ENCODE results near the gene PHF13. TPM values are rescaled to one million over a fixed set of nuclear protein-coding genes. Genes with fewer than 3 reads are reported as not detected.

Gene PHF13
- total and polyA plus RNA-seq, 2 donors (not counting 1 experiment from before 2014, with no cell fraction given) = 12.1 to 13.7 TPM

DNA sequence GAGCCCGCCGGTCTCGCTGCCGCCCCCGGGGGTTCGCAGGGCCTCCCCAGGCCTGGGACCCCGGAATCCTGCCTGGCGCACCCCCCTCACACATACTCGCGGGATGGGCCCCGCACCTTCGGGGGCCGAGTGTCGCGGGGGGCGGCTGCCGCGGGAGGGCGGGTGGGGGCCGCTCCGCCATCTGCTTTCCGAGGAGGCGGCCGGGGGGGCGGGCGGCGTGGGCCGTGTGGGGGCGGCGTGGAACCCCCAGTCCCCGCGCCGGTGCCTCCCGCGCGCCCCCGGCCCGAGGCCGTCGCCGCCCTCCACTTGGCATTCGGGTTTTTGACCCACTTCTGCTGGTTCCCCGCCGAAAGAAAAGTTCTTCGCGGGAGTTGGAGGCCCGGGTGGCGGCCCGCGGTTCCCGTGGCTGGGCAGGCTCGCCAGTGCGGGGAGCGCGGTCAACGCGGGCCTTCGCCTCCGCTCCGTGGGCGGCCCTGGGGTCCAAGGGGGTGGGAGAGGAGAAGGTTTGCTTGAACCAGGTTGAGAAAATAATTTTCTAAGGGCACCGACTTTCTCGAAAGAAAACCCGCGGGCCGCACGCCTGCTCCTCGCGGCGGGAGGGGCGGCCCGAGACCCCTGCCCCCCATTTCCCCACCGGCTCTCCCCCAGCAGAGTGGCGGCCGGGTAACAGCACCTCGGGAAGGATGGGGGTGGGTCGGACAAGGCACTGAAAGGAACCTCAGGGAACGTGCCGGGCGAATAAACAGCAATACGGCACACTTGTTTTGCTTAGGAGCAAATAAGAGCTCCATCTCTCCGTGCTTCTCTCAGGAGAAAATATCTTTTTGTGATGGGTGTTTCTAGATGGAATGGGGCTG is 1.6 kb downstream of the PHF13 start:
- no peak for DNase-seq (ENCODE audit: low read depth in 2 of 2)
- H3K9ac ChIP-seq (ENCODE audit: insufficient read depth, low read length) = peak overlapping the region; percentile 65
- H3K36me3 ChIP-seq (ENCODE audit: control insufficient read depth, insufficient read depth, low read length) = peaks cover 2% of the 10 kb centered on the region
- TF ChIP-seq EZH2 (IDR thresholded peaks at IDR 0.05; ENCODE audit: low read length, missing control alignments) = no peak
- TF ChIP-seq, protein P1, sequence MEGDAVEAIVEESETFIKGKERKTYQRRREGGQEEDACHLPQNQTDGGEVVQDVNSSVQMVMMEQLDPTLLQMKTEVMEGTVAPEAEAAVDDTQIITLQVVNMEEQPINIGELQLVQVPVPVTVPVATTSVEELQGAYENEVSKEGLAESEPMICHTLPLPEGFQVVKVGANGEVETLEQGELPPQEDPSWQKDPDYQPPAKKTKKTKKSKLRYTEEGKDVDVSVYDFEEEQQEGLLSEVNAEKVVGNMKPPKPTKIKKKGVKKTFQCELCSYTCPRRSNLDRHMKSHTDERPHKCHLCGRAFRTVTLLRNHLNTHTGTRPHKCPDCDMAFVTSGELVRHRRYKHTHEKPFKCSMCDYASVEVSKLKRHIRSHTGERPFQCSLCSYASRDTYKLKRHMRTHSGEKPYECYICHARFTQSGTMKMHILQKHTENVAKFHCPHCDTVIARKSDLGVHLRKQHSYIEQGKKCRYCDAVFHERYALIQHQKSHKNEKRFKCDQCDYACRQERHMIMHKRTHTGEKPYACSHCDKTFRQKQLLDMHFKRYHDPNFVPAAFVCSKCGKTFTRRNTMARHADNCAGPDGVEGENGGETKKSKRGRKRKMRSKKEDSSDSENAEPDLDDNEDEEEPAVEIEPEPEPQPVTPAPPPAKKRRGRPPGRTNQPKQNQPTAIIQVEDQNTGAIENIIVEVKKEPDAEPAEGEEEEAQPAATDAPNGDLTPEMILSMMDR (conservative IDR thresholded peaks at IDR 0.05 in 1 of 2, IDR thresholded peaks at IDR 0.05 in 1 of 2; ENCODE audit: low read depth in 1 of 2, low read length in 2 of 2) = no peak
- H3K27me3 ChIP-seq (ENCODE audit: control insufficient read depth, insufficient read depth, low read length) = no peaks in the 10 kb centered on the region
- peak overlapping the region; percentile 53 to 78 (median 66) for H3K4me3 ChIP-seq (replicated peaks in 1 of 4; ENCODE audit: control extremely low read depth in 1 of 4, insufficient read depth in 1 of 4, low read depth in 3 of 4, low read length in 4 of 4)
- H3K4me1 ChIP-seq (ENCODE audit: control insufficient read depth, extremely low read depth, insufficient read depth, low read length) = peaks cover 3% of the 10 kb centered on the region
- peak overlapping the region; percentile 10 for H3K27ac ChIP-seq (ENCODE audit: insufficient read depth, low read length)
- no peaks in the 10 kb centered on the region for H3K9me3 ChIP-seq (ENCODE audit: control insufficient read depth, insufficient read depth, low read depth, low read length)
- H3K79me2 ChIP-seq (ENCODE audit: control insufficient read depth, insufficient read depth, low read length) = peaks cover 45% of the 10 kb centered on the region
- no peaks in the 10 kb centered on the region for H4K20me1 ChIP-seq (ENCODE audit: control insufficient read depth, extremely low read depth, insufficient read depth, low read length)
- no peak overlapping the region for H2AFZ ChIP-seq (ENCODE audit: low read length)
- H3K4me2 ChIP-seq (ENCODE audit: extremely low read depth, insufficient read depth, low read length) = peak overlapping the region; percentile 89

DNA sequence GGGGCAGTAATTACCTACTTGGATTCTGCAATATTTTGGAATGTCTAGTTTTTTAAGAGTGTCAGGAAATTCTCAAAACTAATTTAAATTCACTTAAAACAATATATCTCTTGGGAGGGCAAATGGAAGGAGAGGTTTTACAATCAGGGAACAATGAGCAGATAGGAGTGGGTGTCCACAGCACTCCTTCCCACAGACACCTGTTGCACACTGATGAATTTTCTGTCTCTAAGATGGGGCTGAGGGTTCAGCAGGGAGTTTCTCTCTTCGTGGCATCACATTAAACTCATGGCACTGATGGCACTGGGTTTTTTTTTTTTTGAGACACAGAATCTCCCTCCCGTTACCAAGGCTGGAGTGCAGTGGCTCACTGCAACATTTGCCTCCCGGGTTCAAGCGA is 5.5 kb downstream of the PHF13 start:
- H3K27ac ChIP-seq (ENCODE audit: insufficient read depth, low read length) = no peak overlapping the region
- no peak for TF ChIP-seq EZH2 (IDR thresholded peaks at IDR 0.05; ENCODE audit: low read length, missing control alignments)
- TF ChIP-seq, protein P1 (conservative IDR thresholded peaks at IDR 0.05 in 1 of 2, IDR thresholded peaks at IDR 0.05 in 1 of 2; ENCODE audit: low read depth in 1 of 2, low read length in 2 of 2) = no peak
- no peaks in the 10 kb centered on the region for H3K9me3 ChIP-seq (ENCODE audit: control insufficient read depth, insufficient read depth, low read depth, low read length)
- H3K4me1 ChIP-seq (ENCODE audit: control insufficient read depth, extremely low read depth, insufficient read depth, low read length) = peaks cover 3% of the 10 kb centered on the region
- H3K27me3 ChIP-seq (ENCODE audit: control insufficient read depth, insufficient read depth, low read length) = no peaks in the 10 kb centered on the region
- H2AFZ ChIP-seq (ENCODE audit: low read length) = no peak overlapping the region
- H3K4me2 ChIP-seq (ENCODE audit: extremely low read depth, insufficient read depth, low read length) = no peak overlapping the region
- peaks cover 20% of the 10 kb centered on the region for H3K36me3 ChIP-seq (ENCODE audit: control insufficient read depth, insufficient read depth, low read length)
- no peak overlapping the region for H3K9ac ChIP-seq (ENCODE audit: insufficient read depth, low read length)
- H3K79me2 ChIP-seq (ENCODE audit: control insufficient read depth, insufficient read depth, low read length) = peaks cover 48% of the 10 kb centered on the region
- H4K20me1 ChIP-seq (ENCODE audit: control insufficient read depth, extremely low read depth, insufficient read depth, low read length) = no peaks in the 10 kb centered on the region
- DNase-seq (ENCODE audit: low read depth in 2 of 2) = no peak
- no peak overlapping the region for H3K4me3 ChIP-seq (replicated peaks in 1 of 4; ENCODE audit: control extremely low read depth in 1 of 4, insufficient read depth in 1 of 4, low read depth in 3 of 4, low read length in 4 of 4)

DNA sequence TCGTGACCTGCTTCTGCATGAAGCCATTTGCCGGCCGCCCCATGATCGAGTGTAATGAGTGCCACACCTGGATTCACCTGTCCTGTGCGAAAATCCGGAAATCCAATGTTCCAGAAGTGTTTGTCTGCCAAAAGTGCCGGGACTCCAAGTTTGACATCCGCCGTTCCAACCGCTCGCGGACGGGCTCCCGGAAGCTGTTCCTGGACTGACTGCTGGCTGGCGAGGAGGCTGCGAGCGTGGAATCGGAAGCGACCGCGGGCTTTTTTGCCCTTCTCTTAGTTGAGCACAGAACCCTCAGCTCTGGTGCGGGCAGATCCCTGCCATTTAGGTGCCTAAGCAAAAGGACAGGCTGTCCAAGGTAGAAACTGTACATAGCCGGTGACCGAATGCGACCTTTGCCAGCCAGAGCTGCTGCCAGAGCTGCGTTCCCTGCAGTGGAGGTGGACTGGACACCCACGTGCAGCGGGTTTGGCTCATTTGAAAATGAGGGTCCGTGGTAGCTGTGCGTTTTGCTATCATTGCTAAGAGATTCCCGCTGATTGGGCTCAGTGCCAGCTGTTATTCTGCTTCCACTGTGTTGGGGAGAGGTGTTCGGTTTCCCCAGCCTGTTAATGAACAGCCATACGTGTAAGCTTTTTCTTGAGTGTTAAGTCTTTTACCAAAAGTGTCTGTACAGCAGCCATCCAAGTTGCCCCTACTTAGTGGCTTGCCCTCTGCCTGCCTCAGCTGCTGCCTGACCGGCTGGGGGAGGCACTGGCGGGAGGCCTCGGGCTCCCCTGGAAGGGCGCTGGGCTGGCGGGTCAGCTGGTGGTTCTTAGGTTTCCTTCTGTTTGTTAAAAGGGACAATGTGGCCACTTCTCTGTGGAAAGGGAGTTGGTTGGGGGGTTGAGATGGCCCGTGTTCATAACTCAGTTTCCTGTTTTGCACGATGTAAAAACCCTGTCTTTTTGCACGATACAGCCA is 8.2 kb downstream of the PHF13 start:
- Histone ChIP-seq H3K36me3 (ENCODE audit: control insufficient read depth, insufficient read depth, low read length) (peaks cover 20% of the 10 kb centered on the region), H3K9me3 (ENCODE audit: control insufficient read depth, insufficient read depth, low read depth, low read length) (no peaks in the 10 kb centered on the region), H3K79me2 (ENCODE audit: control insufficient read depth, insufficient read depth, low read length) (peaks cover 45% of the 10 kb centered on the region), H2AFZ (ENCODE audit: low read length) (no peak overlapping the region), H3K4me3 (replicated peaks in 1 of 4; ENCODE audit: control extremely low read depth in 1 of 4, insufficient read depth in 1 of 4, low read depth in 3 of 4, low read length in 4 of 4) (no peak overlapping the region), H4K20me1 (ENCODE audit: control insufficient read depth, extremely low read depth, insufficient read depth, low read length) (no peaks in the 10 kb centered on the region), H3K4me2 (ENCODE audit: extremely low read depth, insufficient read depth, low read length) (no peak overlapping the region), H3K27ac (ENCODE audit: insufficient read depth, low read length) (no peak overlapping the region), H3K9ac (ENCODE audit: insufficient read depth, low read length) (no peak overlapping the region), H3K4me1 (ENCODE audit: control insufficient read depth, extremely low read depth, insufficient read depth, low read length) (no peaks in the 10 kb centered on the region), H3K27me3 (ENCODE audit: control insufficient read depth, insufficient read depth, low read length) (no peaks in the 10 kb centered on the region)
- DNase-seq (ENCODE audit: low read depth in 2 of 2) = no peak
- TF ChIP-seq EZH2 (IDR thresholded peaks at IDR 0.05; ENCODE audit: low read length, missing control alignments) = no peak
- TF ChIP-seq, protein P1 (conservative IDR thresholded peaks at IDR 0.05 in 1 of 2, IDR thresholded peaks at IDR 0.05 in 1 of 2; ENCODE audit: low read depth in 1 of 2, low read length in 2 of 2) = no peak

Data from fibroblast of lung (primary cell).